ENCODE measurements around the gene WDR64.

WDR64 gene

DNA sequence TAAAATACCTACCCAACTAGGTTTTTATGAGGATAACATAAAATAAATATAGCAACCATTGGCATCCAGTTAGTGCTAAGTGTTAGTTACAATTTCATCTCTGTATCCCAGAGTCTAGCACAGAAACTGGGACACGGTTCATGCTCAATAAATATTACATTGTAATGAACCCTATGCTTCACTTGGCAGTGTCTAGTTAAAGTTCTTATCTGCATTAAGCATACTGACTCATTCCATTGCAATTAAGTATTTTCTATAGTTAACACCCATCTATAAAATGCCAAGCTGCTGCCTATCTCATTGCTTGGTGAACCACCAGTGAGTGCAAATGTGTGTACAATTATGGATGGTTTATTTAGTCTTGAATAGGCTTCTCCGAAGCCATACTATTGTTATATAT lies 27.1 kb upstream of the WDR64 start:
- no peak overlapping the region for H3K4me3 ChIP-seq (ENCODE audit: low read depth, low read length, poor library complexity, severe bottlenecking)
- peaks cover 14% of the 10 kb centered on the region for H3K4me1 ChIP-seq (ENCODE audit: insufficient read depth, low read length, severe bottlenecking)
- no peaks in the 10 kb centered on the region for H3K79me2 ChIP-seq (ENCODE audit: insufficient read depth, low read length)
- H3K4me2 ChIP-seq (ENCODE audit: low read length): no peak overlapping the region
- H2AFZ ChIP-seq (ENCODE audit: low read length): no peak overlapping the region
- no peaks in the 10 kb centered on the region for H3F3A ChIP-seq (ENCODE audit: insufficient read depth, low read length)
- H3K9ac ChIP-seq (ENCODE audit: low read length): no peak overlapping the region
- no peak for TF ChIP-seq EZH2 (IDR thresholded peaks at IDR 0.05; ENCODE audit: borderline replicate concordance, low read length)
- TF ChIP-seq, protein P1, sequence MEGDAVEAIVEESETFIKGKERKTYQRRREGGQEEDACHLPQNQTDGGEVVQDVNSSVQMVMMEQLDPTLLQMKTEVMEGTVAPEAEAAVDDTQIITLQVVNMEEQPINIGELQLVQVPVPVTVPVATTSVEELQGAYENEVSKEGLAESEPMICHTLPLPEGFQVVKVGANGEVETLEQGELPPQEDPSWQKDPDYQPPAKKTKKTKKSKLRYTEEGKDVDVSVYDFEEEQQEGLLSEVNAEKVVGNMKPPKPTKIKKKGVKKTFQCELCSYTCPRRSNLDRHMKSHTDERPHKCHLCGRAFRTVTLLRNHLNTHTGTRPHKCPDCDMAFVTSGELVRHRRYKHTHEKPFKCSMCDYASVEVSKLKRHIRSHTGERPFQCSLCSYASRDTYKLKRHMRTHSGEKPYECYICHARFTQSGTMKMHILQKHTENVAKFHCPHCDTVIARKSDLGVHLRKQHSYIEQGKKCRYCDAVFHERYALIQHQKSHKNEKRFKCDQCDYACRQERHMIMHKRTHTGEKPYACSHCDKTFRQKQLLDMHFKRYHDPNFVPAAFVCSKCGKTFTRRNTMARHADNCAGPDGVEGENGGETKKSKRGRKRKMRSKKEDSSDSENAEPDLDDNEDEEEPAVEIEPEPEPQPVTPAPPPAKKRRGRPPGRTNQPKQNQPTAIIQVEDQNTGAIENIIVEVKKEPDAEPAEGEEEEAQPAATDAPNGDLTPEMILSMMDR (IDR thresholded peaks at IDR 0.05; ENCODE audit: low read length): no peak
- H3K27ac ChIP-seq (ENCODE audit: low read depth, low read length, poor library complexity, severe bottlenecking): no peak overlapping the region
- H3K27me3 ChIP-seq (ENCODE audit: insufficient read depth, low read length): no peaks in the 10 kb centered on the region
- H4K20me1 ChIP-seq (ENCODE audit: insufficient read depth, low read length): no peaks in the 10 kb centered on the region
- no peaks in the 10 kb centered on the region for H3K9me3 ChIP-seq (ENCODE audit: low read length)
- no peaks in the 10 kb centered on the region for H3K9me2 ChIP-seq (ENCODE audit: low read depth, low read length)
- no peaks in the 10 kb centered on the region for H3K36me3 ChIP-seq (ENCODE audit: insufficient read depth, low read length)

- Histone ChIP-seq H3K9me3 (ENCODE audit: low read length) (no peaks in the 10 kb centered on the region), H3K27ac (ENCODE audit: low read depth, low read length, poor library complexity, severe bottlenecking) (peak overlapping the region; percentile 70), H3F3A (ENCODE audit: insufficient read depth, low read length) (no peaks in the 10 kb centered on the region), H3K9me2 (ENCODE audit: low read depth, low read length) (no peaks in the 10 kb centered on the region), H3K27me3 (ENCODE audit: insufficient read depth, low read length) (no peaks in the 10 kb centered on the region), H2AFZ (ENCODE audit: low read length) (peak overlapping the region; percentile 94), H3K9ac (ENCODE audit: low read length) (peak overlapping the region; percentile 50; the same call in 1 of the 2 replicates), H3K4me1 (ENCODE audit: insufficient read depth, low read length, severe bottlenecking) (peaks cover 14% of the 10 kb centered on the region), H3K36me3 (ENCODE audit: insufficient read depth, low read length) (no peaks in the 10 kb centered on the region), H4K20me1 (ENCODE audit: insufficient read depth, low read length) (no peaks in the 10 kb centered on the region), H3K79me2 (ENCODE audit: insufficient read depth, low read length) (no peaks in the 10 kb centered on the region), H3K4me3 (ENCODE audit: low read depth, low read length, poor library complexity, severe bottlenecking) (peak overlapping the region; percentile 41), H3K4me2 (ENCODE audit: low read length) (peak overlapping the region; percentile 75)
- TF ChIP-seq EZH2 (IDR thresholded peaks at IDR 0.05; ENCODE audit: borderline replicate concordance, low read length): no peak
- TF ChIP-seq, protein P1 (IDR thresholded peaks at IDR 0.05; ENCODE audit: low read length): peak; percentile 80
Observed at GRCh38 chr1:241627453-241628259, 24.4 kb upstream of the WDR64 start.

- H3K4me1 ChIP-seq (ENCODE audit: insufficient read depth, low read length, severe bottlenecking): peaks cover 14% of the 10 kb centered on the region
- H3K79me2 ChIP-seq (ENCODE audit: insufficient read depth, low read length): no peaks in the 10 kb centered on the region
- no peaks in the 10 kb centered on the region for H3K9me3 ChIP-seq (ENCODE audit: low read length)
- no peaks in the 10 kb centered on the region for H3K36me3 ChIP-seq (ENCODE audit: insufficient read depth, low read length)
- H3F3A ChIP-seq (ENCODE audit: insufficient read depth, low read length): no peaks in the 10 kb centered on the region
- H3K4me3 ChIP-seq (ENCODE audit: low read depth, low read length, poor library complexity, severe bottlenecking): no peak overlapping the region
- H3K4me2 ChIP-seq (ENCODE audit: low read length): no peak overlapping the region
- H4K20me1 ChIP-seq (ENCODE audit: insufficient read depth, low read length): no peaks in the 10 kb centered on the region
- H3K27me3 ChIP-seq (ENCODE audit: insufficient read depth, low read length): no peaks in the 10 kb centered on the region
- H3K27ac ChIP-seq (ENCODE audit: low read depth, low read length, poor library complexity, severe bottlenecking): no peak overlapping the region
- TF ChIP-seq, protein P1 (IDR thresholded peaks at IDR 0.05; ENCODE audit: low read length): no peak
- TF ChIP-seq EZH2 (IDR thresholded peaks at IDR 0.05; ENCODE audit: borderline replicate concordance, low read length): no peak
- H2AFZ ChIP-seq (ENCODE audit: low read length): no peak overlapping the region
- H3K9me2 ChIP-seq (ENCODE audit: low read depth, low read length): no peaks in the 10 kb centered on the region
- no peak overlapping the region for H3K9ac ChIP-seq (ENCODE audit: low read length)
Observed at GRCh38 chr1:241630005-241630404, 22.1 kb upstream of the WDR64 start.
